WTC11 (cell line): ENCODE results near the gene COX7A2. TPM values are rescaled to one million over a fixed set of nuclear protein-coding genes. Genes with fewer than 3 reads are reported as not detected.
A peak's percentile ranks its signal among the peaks of the same experiment; 100 is the strongest.

Experiments used
- ATAC-seq: fragments of 200-7000 bp; cut with Tn5 transposase; 2 replicates; pipeline ENCODE4 v1.10.0; 2021; ENCODE audit warnings: mild to moderate bottlenecking, moderate library complexity
- Bru-seq: library from RNA; stranded (reverse); fragments of 400-500 nt; gene quantifications from one replicate; lab custom pipeline; 2021; lab: Mats Ljungman, UMichigan
- CTCF ChIA-PET: fragments of 300-600 bp; sonication (Branson Sonifier 250); formaldehyde crosslinking; loops from one replicate; lab custom pipeline; 2021; ENCODE audit warnings: antibody characterized with exemption; lab: Charles Lee
- POLR2A ChIA-PET: fragments of 350-600 bp; sonication (Branson Sonifier 250); formaldehyde crosslinking; loops from one replicate; lab custom pipeline; 2021; ENCODE audit warnings: antibody characterized with exemption; lab: Charles Lee
- DNase-seq: peaks from one replicate; pipeline ENCODE4 v3.0.0; 2021; ENCODE audit warnings: low spot score
- H3K27ac Mint-ChIP-seq: 2 replicates; pipeline ENCODE4 v1.8.0; 2021; ENCODE audit warnings: mixed read lengths
- H3K27me3 Mint-ChIP-seq: 2 replicates; pipeline ENCODE4 v1.8.0; 2021; ENCODE audit warnings: low read depth, mild to moderate bottlenecking, moderate library complexity, mixed read lengths
- H3K36me3 Mint-ChIP-seq: 2 replicates; pipeline ENCODE4 v1.8.0; 2021; ENCODE audit warnings: mixed read lengths
- H3K4me1 Mint-ChIP-seq: 2 replicates; pipeline ENCODE4 v1.8.0; 2022; ENCODE audit warnings: mixed read lengths
- H3K4me3 Mint-ChIP-seq: 2 replicates; pipeline ENCODE4 v1.8.0; 2021; ENCODE audit warnings: mild to moderate bottlenecking, moderate library complexity, mixed read lengths
- H3K9me3 Mint-ChIP-seq: 2 replicates; pipeline ENCODE4 v1.8.0; 2021; ENCODE audit warnings: mixed read lengths
- ATF1 ChIP-seq: sonication (generic); formaldehyde crosslinking; IDR thresholded peaks from 2 replicates; pipeline ENCODE4 v1.8.1; 2023; ENCODE audit warnings: mild to moderate bottlenecking, moderate library complexity, missing genetic modification reagents
- CREB1 ChIP-seq: sonication (generic); formaldehyde crosslinking; IDR thresholded peaks from 2 replicates; pipeline ENCODE4 v1.8.0; 2023; ENCODE audit warnings: mild to moderate bottlenecking, missing genetic modification reagents
- ELF4 ChIP-seq: sonication (generic); formaldehyde crosslinking; IDR thresholded peaks from 2 replicates; pipeline ENCODE4 v1.8.1; 2022; ENCODE audit warnings: low read depth, mild to moderate bottlenecking, moderate library complexity, missing genetic modification reagents
- ESRRA ChIP-seq: sonication (generic); formaldehyde crosslinking; IDR thresholded peaks from 2 replicates; pipeline ENCODE4 v1.8.1; 2022; ENCODE audit warnings: mild to moderate bottlenecking, missing genetic modification reagents, borderline replicate concordance
- FOXP1 ChIP-seq: sonication (generic); formaldehyde crosslinking; IDR thresholded peaks from 2 replicates; pipeline ENCODE4 v1.8.0; 2022; ENCODE audit warnings: missing genetic modification reagents, mild to moderate bottlenecking, moderate library complexity, borderline replicate concordance
- GABPB1 ChIP-seq: sonication (generic); formaldehyde crosslinking; IDR thresholded peaks from 2 replicates; pipeline ENCODE4 v1.8.1; 2023; ENCODE audit warnings: mild to moderate bottlenecking, missing genetic modification reagents
- HMGA2 ChIP-seq: fragments of 250-450 bp; sonication (Bioruptor Pico); IDR thresholded peaks from 2 replicates; pipeline ENCODE4 v1.4.0; 2021; ENCODE audit warnings: mild to moderate bottlenecking, moderate library complexity
- MXD4 ChIP-seq: fragments of 250-450 bp; sonication (Bioruptor Pico); IDR thresholded peaks from 2 replicates; pipeline ENCODE4 v1.8.0; 2021; ENCODE audit warnings: mild to moderate bottlenecking, moderate library complexity, borderline replicate concordance
- NFATC4 ChIP-seq: fragments of 250-450 bp; sonication (Bioruptor Pico); IDR thresholded peaks from 2 replicates; pipeline ENCODE4 v1.9.0; 2021; ENCODE audit warnings: mild to moderate bottlenecking
- RELA ChIP-seq: sonication (generic); formaldehyde crosslinking; IDR thresholded peaks from 2 replicates; pipeline ENCODE4 v1.8.1; 2022; ENCODE audit warnings: missing genetic modification reagents, mild to moderate bottlenecking, borderline replicate concordance
- RORB ChIP-seq: fragments of 250-450 bp; sonication (Bioruptor Pico); IDR thresholded peaks from 2 replicates; pipeline ENCODE4 v1.9.0; 2021; ENCODE audit warnings: mild to moderate bottlenecking
- SMAD4 ChIP-seq: sonication (generic); formaldehyde crosslinking; IDR thresholded peaks from 2 replicates; pipeline ENCODE4 v1.8.0; 2022; ENCODE audit warnings: mild to moderate bottlenecking, missing genetic modification reagents
- SP1 ChIP-seq: sonication (generic); formaldehyde crosslinking; conservative IDR thresholded peaks from 2 replicates; pipeline ENCODE4 v1.8.1; 2022; ENCODE audit warnings: missing genetic modification reagents
- ZNF121 ChIP-seq: sonication (generic); formaldehyde crosslinking; IDR thresholded peaks from 2 replicates; pipeline ENCODE4 v1.8.0; 2023; ENCODE audit warnings: missing genetic modification reagents
- ZNF219 ChIP-seq: sonication (generic); formaldehyde crosslinking; IDR thresholded peaks from 2 replicates; pipeline ENCODE4 v1.8.0; 2023; ENCODE audit warnings: missing genetic modification reagents, mild to moderate bottlenecking, borderline replicate concordance
- ZNF396 ChIP-seq: fragments of 250-450 bp; sonication (Bioruptor Pico); IDR thresholded peaks from 2 replicates; pipeline ENCODE4 v1.8.0; 2021; ENCODE audit warnings: mild to moderate bottlenecking, moderate library complexity, borderline replicate concordance
- ZNF423 ChIP-seq: fragments of 250-450 bp; sonication (Bioruptor Pico); IDR thresholded peaks from 2 replicates; pipeline ENCODE4 v2.1.2; 2022; ENCODE audit warnings: mild to moderate bottlenecking, moderate library complexity
- ZNF671 ChIP-seq: fragments of 250-450 bp; sonication (Bioruptor Pico); IDR thresholded peaks from 2 replicates; pipeline ENCODE4 v1.8.0; 2021; ENCODE audit warnings: mild to moderate bottlenecking
- long read RNA-seq, 3 experiments: library from RNA in 1 of 3; library from capped mRNA in 1 of 3; library from polyadenylated mRNA in 1 of 3; unstranded in 2 of 3; stranded (forward) in 1 of 3; transcript quantifications; one replicate each; pipeline ENCODE4 v2.0.0, GENCODE V29; 2021
- total RNA-seq: library from RNA; stranded (reverse); gene quantifications from 3 replicates; pipeline ENCODE4 v1.2.3, GENCODE V29; 2021
- TF ChIP-seq, protein P1 (sequence below): fragments of 250-450 bp; sonication (Bioruptor Pico); IDR thresholded peaks from 2 replicates; pipeline ENCODE4 v1.8.0; 2021; ENCODE audit warnings: mild to moderate bottlenecking
- TF ChIP-seq, protein P2 (sequence below): sonication (generic); formaldehyde crosslinking; IDR thresholded peaks from 2 replicates; pipeline ENCODE4 v1.8.1; 2022; ENCODE audit warnings: missing genetic modification reagents, borderline replicate concordance
- TF ChIP-seq, protein P3 (sequence below): sonication (generic); formaldehyde crosslinking; IDR thresholded peaks from 2 replicates; pipeline ENCODE4 v1.8.0; 2022; ENCODE audit warnings: mild to moderate bottlenecking, missing genetic modification reagents
- TF ChIP-seq, protein P4 (sequence below): fragments of 250-450 bp; sonication (Bioruptor Pico); IDR thresholded peaks from 2 replicates; pipeline ENCODE4 v2.1.2; 2022; ENCODE audit warnings: mild to moderate bottlenecking, moderate library complexity
- TF ChIP-seq, protein P5 (sequence below): sonication (generic); formaldehyde crosslinking; IDR thresholded peaks from 2 replicates; pipeline ENCODE4 v1.8.1; 2022; ENCODE audit warnings: mild to moderate bottlenecking, moderate library complexity, missing genetic modification reagents
- TF ChIP-seq, protein P6 (sequence below): sonication (generic); formaldehyde crosslinking; IDR thresholded peaks from 2 replicates; pipeline ENCODE4 v1.8.0; 2022; ENCODE audit warnings: mild to moderate bottlenecking, missing genetic modification reagents
- TF ChIP-seq, protein P7 (sequence below): sonication (generic); formaldehyde crosslinking; IDR thresholded peaks from 2 replicates; pipeline ENCODE4 v1.8.0; 2022; ENCODE audit warnings: mild to moderate bottlenecking, missing genetic modification reagents
- TF ChIP-seq, protein P8 (sequence below): sonication (generic); formaldehyde crosslinking; conservative IDR thresholded peaks from 2 replicates; pipeline ENCODE4 v1.8.1; 2022; ENCODE audit warnings: mild to moderate bottlenecking, missing genetic modification reagents

COX7A2 gene, protein sequence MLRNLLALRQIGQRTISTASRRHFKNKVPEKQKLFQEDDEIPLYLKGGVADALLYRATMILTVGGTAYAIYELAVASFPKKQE
- total RNA-seq (465 to 500 TPM (median 472 TPM) in 3 replicates), Bru-seq, nascent RNA (percentile 97 among the genes with signal in this experiment)
- long read RNA-seq, experiment 1, transcript COX7A2-202 (4 exons, 773 nt): major isoform, 278 of 299 reads
- long read RNA-seq, experiment 1, partial matches to known transcripts: 7 of 299 reads
- long read RNA-seq, experiment 1, other reads (novel, unspliced or antisense): 11 of 299 reads
- long read RNA-seq, experiment 2, transcript COX7A2-202 (4 exons, 773 nt): major isoform, 465 of 551 reads
- long read RNA-seq, experiment 2, partial matches to known transcripts: 9 of 551 reads
- long read RNA-seq, experiment 2, other reads (novel, unspliced or antisense): 75 of 551 reads
- long read RNA-seq, experiment 3, partial matches to known transcripts: 0 of 2 reads
- long read RNA-seq, experiment 3, other reads (novel, unspliced or antisense): 1 of 2 reads

DNA sequence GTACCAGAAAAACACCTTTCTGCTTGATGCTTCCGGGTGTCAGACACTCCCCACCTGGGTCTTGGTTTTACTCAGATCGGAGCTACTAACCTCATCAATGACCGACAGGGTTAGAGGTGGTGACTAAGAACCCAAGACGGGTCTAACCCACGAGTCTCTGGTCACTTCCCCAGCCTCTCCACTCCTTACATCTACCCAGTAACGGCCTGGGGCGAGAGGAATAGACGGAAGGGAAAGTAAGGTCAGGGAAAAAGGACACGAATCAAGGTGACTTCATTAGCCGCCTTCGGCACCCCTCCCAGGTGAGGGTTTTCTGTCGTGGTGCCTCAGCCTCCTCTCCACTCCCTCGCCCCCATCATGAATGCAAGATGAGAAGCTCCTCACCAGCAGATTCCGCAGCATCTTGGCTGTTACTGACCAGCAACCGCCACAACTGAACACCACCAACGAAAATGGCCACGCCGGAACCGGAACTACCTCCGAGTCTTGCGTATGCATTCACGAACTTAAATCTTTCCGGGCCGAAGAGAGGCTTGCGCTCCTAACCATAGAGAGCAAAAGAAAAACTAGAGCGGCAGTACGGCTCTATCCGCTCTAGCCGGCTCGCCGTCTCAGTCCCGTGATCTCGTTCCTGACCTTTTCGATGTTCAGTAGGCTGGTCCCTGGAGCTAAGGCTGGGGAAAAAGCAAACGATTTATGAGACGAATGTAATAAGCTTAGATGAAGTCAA, at the start of gene COX7A2:
Gene COX7A2, minus strand, starts transcription at position 469 of the 730 bp plus-strand sequence. Its CDS starts 67 bp downstream, at position 402.
- Mint-ChIP-seq H3K9me3 (no peaks in the 10 kb centered on the region), H3K4me3 (peak within 1 kb of the TSS; percentile 99), H3K4me1 (peaks cover 26% of the 10 kb centered on the region), H3K36me3 (peaks cover 33% of the 10 kb centered on the region), H3K27me3 (no peaks in the 10 kb centered on the region), H3K27ac (peak within 1 kb of the TSS; percentile 99)
- DNase-seq (peak; percentile 80), ATAC-seq (peak; percentile 97)
- ChIA-PET CTCF (interaction anchor here (0.6 to 1.3 kb wide), 8 partner anchors 24 to 1471 kb away, joined by 3 to 7 read pairs (median 4); partner anchors contain the start of gene COL12A1), POLR2A (interaction anchor here (0.7 to 1.3 kb wide), 4 partner anchors 8 to 1896 kb away, joined by 3 to 4 read pairs (median 4); no protein-coding TSS in a partner anchor)
- TF ChIP-seq GABPB1 (peak; percentile 87), ELF4 (CRISPR knock-in tag) (no peak), RELA (CRISPR knock-in tag) (no peak), ESRRA (peak; percentile 49; the same call in 1 of the 2 replicates), ZNF219 (CRISPR knock-in tag) (no peak), SMAD4 (CRISPR knock-in tag) (no peak), CREB1 (CRISPR knock-in tag) (peak; percentile 28; the same call in 1 of the 2 replicates), HMGA2 (no peak), ZNF423 (no peak), ZNF671 (CRISPR knock-in tag) (no peak), ATF1 (CRISPR knock-in tag) (no peak), ZNF396 (no peak), RORB (CRISPR knock-in tag) (no peak), NFATC4 (CRISPR knock-in tag) (no peak), FOXP1 (CRISPR knock-in tag) (no peak; the same call in none of the 2 replicates), SP1 (CRISPR knock-in tag) (peak; percentile 76), MXD4 (CRISPR knock-in tag) (no peak), ZNF121 (CRISPR knock-in tag) (no peak)
- TF ChIP-seq, protein P1, sequence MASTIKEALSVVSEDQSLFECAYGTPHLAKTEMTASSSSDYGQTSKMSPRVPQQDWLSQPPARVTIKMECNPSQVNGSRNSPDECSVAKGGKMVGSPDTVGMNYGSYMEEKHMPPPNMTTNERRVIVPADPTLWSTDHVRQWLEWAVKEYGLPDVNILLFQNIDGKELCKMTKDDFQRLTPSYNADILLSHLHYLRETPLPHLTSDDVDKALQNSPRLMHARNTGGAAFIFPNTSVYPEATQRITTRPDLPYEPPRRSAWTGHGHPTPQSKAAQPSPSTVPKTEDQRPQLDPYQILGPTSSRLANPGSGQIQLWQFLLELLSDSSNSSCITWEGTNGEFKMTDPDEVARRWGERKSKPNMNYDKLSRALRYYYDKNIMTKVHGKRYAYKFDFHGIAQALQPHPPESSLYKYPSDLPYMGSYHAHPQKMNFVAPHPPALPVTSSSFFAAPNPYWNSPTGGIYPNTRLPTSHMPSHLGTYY (CRISPR knock-in tag): no peak
- TF ChIP-seq, protein P2, sequence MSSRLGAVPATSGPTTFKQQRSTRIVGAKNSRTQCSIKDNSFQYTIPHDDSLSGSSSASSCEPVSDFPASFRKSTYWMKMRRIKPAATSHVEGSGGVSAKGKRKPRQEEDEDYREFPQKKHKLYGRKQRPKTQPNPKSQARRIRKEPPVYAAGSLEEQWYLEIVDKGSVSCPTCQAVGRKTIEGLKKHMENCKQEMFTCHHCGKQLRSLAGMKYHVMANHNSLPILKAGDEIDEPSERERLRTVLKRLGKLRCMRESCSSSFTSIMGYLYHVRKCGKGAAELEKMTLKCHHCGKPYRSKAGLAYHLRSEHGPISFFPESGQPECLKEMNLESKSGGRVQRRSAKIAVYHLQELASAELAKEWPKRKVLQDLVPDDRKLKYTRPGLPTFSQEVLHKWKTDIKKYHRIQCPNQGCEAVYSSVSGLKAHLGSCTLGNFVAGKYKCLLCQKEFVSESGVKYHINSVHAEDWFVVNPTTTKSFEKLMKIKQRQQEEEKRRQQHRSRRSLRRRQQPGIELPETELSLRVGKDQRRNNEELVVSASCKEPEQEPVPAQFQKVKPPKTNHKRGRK (CRISPR knock-in tag): no peak
- TF ChIP-seq, protein P3, sequence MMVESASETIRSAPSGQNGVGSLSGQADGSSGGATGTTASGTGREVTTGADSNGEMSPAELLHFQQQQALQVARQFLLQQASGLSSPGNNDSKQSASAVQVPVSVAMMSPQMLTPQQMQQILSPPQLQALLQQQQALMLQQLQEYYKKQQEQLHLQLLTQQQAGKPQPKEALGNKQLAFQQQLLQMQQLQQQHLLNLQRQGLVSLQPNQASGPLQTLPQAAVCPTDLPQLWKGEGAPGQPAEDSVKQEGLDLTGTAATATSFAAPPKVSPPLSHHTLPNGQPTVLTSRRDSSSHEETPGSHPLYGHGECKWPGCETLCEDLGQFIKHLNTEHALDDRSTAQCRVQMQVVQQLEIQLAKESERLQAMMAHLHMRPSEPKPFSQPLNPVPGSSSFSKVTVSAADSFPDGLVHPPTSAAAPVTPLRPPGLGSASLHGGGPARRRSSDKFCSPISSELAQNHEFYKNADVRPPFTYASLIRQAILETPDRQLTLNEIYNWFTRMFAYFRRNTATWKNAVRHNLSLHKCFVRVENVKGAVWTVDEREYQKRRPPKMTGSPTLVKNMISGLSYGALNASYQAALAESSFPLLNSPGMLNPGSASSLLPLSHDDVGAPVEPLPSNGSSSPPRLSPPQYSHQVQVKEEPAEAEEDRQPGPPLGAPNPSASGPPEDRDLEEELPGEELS (CRISPR knock-in tag): no peak
- TF ChIP-seq, protein P4, sequence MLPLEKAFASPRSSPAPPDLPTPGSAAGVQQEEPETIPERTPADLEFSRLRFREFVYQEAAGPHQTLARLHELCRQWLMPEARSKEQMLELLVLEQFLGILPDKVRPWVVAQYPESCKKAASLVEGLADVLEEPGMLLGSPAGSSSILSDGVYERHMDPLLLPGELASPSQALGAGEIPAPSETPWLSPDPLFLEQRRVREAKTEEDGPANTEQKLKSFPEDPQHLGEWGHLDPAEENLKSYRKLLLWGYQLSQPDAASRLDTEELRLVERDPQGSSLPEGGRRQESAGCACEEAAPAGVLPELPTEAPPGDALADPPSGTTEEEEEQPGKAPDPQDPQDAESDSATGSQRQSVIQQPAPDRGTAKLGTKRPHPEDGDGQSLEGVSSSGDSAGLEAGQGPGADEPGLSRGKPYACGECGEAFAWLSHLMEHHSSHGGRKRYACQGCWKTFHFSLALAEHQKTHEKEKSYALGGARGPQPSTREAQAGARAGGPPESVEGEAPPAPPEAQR (CRISPR knock-in tag): no peak
- TF ChIP-seq, protein P5, sequence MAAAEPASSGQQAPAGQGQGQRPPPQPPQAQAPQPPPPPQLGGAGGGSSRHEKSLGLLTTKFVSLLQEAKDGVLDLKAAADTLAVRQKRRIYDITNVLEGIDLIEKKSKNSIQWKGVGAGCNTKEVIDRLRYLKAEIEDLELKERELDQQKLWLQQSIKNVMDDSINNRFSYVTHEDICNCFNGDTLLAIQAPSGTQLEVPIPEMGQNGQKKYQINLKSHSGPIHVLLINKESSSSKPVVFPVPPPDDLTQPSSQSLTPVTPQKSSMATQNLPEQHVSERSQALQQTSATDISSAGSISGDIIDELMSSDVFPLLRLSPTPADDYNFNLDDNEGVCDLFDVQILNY (CRISPR knock-in tag): no peak
- TF ChIP-seq, protein P6, sequence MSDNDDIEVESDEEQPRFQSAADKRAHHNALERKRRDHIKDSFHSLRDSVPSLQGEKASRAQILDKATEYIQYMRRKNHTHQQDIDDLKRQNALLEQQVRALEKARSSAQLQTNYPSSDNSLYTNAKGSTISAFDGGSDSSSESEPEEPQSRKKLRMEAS (CRISPR knock-in tag): peak; percentile 79
- TF ChIP-seq, protein P7, sequence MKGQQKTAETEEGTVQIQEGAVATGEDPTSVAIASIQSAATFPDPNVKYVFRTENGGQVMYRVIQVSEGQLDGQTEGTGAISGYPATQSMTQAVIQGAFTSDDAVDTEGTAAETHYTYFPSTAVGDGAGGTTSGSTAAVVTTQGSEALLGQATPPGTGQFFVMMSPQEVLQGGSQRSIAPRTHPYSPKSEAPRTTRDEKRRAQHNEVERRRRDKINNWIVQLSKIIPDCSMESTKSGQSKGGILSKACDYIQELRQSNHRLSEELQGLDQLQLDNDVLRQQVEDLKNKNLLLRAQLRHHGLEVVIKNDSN (CRISPR knock-in tag): peak; percentile 71; the same call in 1 of the 2 replicates
- TF ChIP-seq, protein P8, sequence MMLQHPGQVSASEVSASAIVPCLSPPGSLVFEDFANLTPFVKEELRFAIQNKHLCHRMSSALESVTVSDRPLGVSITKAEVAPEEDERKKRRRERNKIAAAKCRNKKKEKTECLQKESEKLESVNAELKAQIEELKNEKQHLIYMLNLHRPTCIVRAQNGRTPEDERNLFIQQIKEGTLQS (CRISPR knock-in tag): no peak
